NCI-H1417 treated with DMSO at 0.1 percent for 48 hours (cell line): Measurements from ENCODE around the gene PKP4.
"Not testable (repeated sequence)": the region's sequence is repeated elsewhere in the genome, so short reads cannot be mapped to it uniquely, and the experiment has no call there.

Experiments used
- DNase-seq: peaks from one replicate; lab custom pipeline; 2025; lab: John Stamatoyannopoulos, UW

PKP4 gene

GRCh38 chr2:158687315-158687714 is 230.6 kb downstream of the PKP4 start:
- no peak for DNase-seq

- no peak for DNase-seq
These were observed 232.0 kb downstream of the PKP4 start for GRCh38 chr2:158688721-158689120.

GRCh38 chr2:158689391-158689790 is 232.6 kb downstream of the PKP4 start:
- no peak for DNase-seq

- DNase-seq = no peak
These were observed 234.1 kb downstream of the PKP4 start for GRCh38 chr2:158690823-158691222.

GRCh38 chr2:158691619-158692018 is 234.9 kb downstream of the PKP4 start:
- DNase-seq = no peak

- no peak for DNase-seq
These were observed 235.8 kb downstream of the PKP4 start for GRCh38 chr2:158692372-158693103.

GRCh38 chr2:158693476-158693875 is 236.7 kb downstream of the PKP4 start:
- no peak for DNase-seq

- DNase-seq = no peak
These were observed 238.6 kb downstream of the PKP4 start for GRCh38 chr2:158695305-158695704.

GRCh38 chr2:158695744-158696143 is 239.0 kb downstream of the PKP4 start:
- DNase-seq = not testable (repeated sequence)

GRCh38 chr2:158699323-158699722 is 242.6 kb downstream of the PKP4 start:
- DNase-seq = no peak

- no peak for DNase-seq
These were observed 244.3 kb downstream of the PKP4 start for GRCh38 chr2:158701101-158701500.

- DNase-seq = no peak
These were observed 246.0 kb downstream of the PKP4 start for GRCh38 chr2:158702740-158703139.

GRCh38 chr2:158704724-158705465 is 248.1 kb downstream of the PKP4 start:
- DNase-seq = not testable (repeated sequence)

- no peak for DNase-seq
These were observed 256.2 kb downstream of the PKP4 start for GRCh38 chr2:158712791-158713522.

- DNase-seq = no peak
These were observed 256.9 kb downstream of the PKP4 start for GRCh38 chr2:158713523-158714138.

- no peak for DNase-seq
These were observed 257.7 kb downstream of the PKP4 start for GRCh38 chr2:158714420-158714819.

GRCh38 chr2:158715357-158715756 is 258.6 kb downstream of the PKP4 start:
- no peak for DNase-seq

GRCh38 chr2:158716121-158716791 is 259.5 kb downstream of the PKP4 start:
- no peak for DNase-seq

- DNase-seq = no peak
These were observed 260.2 kb downstream of the PKP4 start for GRCh38 chr2:158716921-158717320.

GRCh38 chr2:158717366-158718195 is 260.8 kb downstream of the PKP4 start:
- DNase-seq = no peak

- DNase-seq = no peak
These were observed 261.4 kb downstream of the PKP4 start for GRCh38 chr2:158718196-158718585.
